ENCODE results near the gene IDH3G.

Gene IDH3G

GRCh38 chrX:153794897-153795816, 982 bp upstream of the IDH3G start (continued):
- no peak for TF ChIP-seq ZNF488 (tag by site-specific recombination; IDR thresholded peaks at IDR 0.05)
- no peak for TF ChIP-seq SCRT2 (tag by site-specific recombination; IDR thresholded peaks at IDR 0.05)
- TF ChIP-seq ZNF184 (tag by site-specific recombination; IDR thresholded peaks at IDR 0.05) = no peak
- 0 out of 2 replicates have a peak, but pooled peaks have one; percentile 19 for TF ChIP-seq ZNF2 (tag by site-specific recombination; IDR thresholded peaks at IDR 0.05)
- TF ChIP-seq ZNF677 (tag by site-specific recombination; IDR thresholded peaks at IDR 0.05) = no peak
- TF ChIP-seq ZBTB48 (tag by site-specific recombination; IDR thresholded peaks at IDR 0.05) = 0 out of 2 replicates have a peak, but pooled peaks have one; percentile 17
- no peak for TF ChIP-seq ZNF391 (tag by site-specific recombination; IDR thresholded peaks at IDR 0.05; ENCODE audit: borderline replicate concordance, low read depth)
- no peak for TF ChIP-seq ZNF335 (tag by site-specific recombination; conservative IDR thresholded peaks at IDR 0.05)
- TF ChIP-seq ZNF645 (tag by site-specific recombination; IDR thresholded peaks at IDR 0.05) = no peak
- TF ChIP-seq ZFP37 (tag by site-specific recombination; IDR thresholded peaks at IDR 0.05) = 0 out of 2 replicates have a peak, but pooled peaks have one; percentile 7
- no peak for TF ChIP-seq CTCF (tag by site-specific recombination; IDR thresholded peaks at IDR 0.05)
- no peak for TF ChIP-seq YY1 (tag by site-specific recombination; IDR thresholded peaks at IDR 0.05)
- TF ChIP-seq ZNF514 (tag by site-specific recombination; IDR thresholded peaks at IDR 0.05) = no peak
- no peak for TF ChIP-seq ZNF837 (tag by site-specific recombination; IDR thresholded peaks at IDR 0.05)
- TF ChIP-seq ZNF571 (tag by site-specific recombination; IDR thresholded peaks at IDR 0.05) = no peak
- TF ChIP-seq ZNF830 (tag by site-specific recombination; IDR thresholded peaks at IDR 0.05; ENCODE audit: low read depth) = no peak
- no peak for TF ChIP-seq ZFP41 (tag by site-specific recombination; IDR thresholded peaks at IDR 0.05; ENCODE audit: borderline replicate concordance)
- TF ChIP-seq HIC1 (tag by site-specific recombination; IDR thresholded peaks at IDR 0.05) = no peak
- TF ChIP-seq GFI1B (tag by site-specific recombination; IDR thresholded peaks at IDR 0.05) = no peak
- no peak for TF ChIP-seq ZNF510 (tag by site-specific recombination; IDR thresholded peaks at IDR 0.05; ENCODE audit: insufficient replicate concordance)
- TF ChIP-seq ZNF169 (tag by site-specific recombination; IDR thresholded peaks at IDR 0.05) = no peak

Data from HEK293 (cell line).